ENCODE data around the gene ZNF222.

Gene ZNF222

DNA sequence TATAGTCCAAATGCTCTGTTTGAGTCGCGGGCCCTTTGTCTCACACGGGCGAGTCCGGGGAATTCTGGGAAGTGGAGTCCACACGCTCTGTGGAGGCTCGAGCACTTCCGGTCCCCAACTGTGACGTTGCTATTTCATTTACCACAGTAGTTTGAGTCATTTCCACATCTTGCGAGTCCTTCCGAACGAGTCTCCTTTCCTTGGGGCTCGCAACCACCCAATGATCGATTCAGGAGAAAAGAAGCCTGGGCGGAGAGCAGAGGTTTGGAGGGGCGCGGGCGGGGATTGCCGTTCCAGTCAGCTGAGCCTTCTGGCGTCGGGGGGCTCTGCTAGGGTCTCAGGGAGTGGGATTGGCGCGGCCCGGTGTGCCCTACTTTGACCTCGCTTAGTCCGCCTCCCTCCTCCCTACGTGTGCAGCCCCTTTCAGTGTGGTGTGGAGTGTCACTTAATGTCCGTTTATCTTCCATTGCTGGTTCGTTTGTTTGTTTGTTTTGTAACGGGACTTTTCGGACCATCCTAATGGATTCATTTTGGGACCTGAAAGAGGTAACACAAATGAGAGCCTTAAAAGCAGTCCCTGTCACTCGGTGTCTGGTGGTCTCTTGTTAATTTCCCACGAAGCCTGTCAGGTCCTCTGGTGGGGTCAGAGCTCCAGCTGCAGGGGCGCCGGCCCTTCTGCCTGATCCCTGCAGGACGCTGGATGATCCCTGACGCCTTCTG lies at the start of gene ZNF222:
Gene ZNF222, plus strand, starts transcription at position 163 of the 720 bp plus-strand sequence. Its CDS starts 58 bp downstream, at position 221.
- in situ Hi-C loops (cut with MboI; ENCODE audit: low sequenced_read_pairs) = no loop called here

DNA sequence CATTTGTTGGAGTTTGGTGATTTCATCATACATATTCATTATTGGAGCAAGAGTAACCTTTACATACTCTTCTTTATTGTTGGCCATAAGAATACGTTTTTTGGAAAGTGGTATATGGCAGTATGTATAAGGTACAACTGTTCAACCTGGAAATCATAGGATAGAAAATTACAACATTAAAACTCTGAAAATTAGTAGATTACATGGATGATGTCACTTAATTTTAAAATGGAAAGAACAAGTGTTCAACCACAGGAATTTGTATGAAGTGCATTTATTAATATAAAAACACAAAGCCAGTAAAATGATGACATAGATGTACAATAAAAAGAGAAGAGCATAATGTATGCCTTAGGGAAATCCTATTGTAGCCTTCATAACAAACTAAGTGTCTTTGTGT lies 48.4 kb upstream of the ZNF222 start:
- in situ Hi-C loops (cut with MboI; ENCODE audit: low sequenced_read_pairs) = no loop called here

DNA sequence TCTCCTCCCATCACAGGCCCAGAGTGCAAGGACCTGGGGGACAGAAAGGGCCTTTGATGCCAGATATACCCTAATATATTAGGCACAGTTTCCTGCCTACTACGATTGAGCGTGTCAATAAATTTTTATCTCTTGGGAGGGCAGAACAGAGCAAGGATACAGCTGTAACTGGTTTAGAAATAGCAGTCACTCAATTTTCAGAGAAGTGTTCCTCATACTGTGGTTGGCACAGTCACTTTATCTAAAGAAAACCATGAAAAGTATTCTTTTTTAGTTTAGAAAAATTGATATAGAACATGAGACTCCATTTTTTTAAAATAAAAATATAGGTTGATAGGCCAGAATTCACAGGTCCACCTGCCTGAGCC lies 41.7 kb upstream of the ZNF222 start:
- in situ Hi-C loops (cut with MboI; ENCODE audit: low sequenced_read_pairs) = no loop called here

DNA sequence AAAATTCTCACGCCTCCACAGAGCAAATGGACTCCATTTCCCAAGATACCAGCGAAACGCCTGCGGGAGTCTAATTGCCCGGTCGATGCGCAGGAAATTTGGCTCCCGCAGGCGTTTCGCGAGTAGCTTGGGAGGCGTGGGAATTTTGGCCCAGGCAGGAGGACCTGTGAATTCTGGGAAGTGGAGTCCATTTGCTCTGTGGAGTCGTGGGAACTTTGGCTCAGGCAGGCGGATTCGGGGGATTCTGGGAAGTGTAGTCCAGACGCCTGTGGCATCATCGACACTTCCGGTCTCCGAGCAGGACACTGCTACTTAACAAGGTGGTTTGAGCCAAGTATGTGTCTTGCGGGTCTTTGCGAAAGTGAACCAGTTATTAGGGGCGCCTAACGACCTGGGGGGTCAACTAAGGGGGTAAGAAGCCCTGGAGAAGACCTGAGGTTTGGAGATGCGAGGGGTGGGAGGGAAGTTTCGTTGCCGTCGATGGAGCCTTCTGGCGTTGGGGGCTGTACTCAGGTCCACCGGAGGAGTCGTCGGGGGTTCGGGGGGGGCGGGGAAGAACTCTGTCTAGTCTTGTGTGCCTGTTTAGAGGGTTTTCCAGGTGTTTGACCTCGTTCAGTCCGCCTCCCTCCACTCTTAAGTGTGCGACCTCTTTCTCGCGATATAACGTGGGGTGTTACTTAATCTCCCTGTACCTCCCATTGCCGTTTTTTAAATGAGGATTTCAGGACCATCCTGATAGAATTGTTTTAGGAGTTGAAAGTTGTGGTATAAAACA lies 41.1 kb upstream of the ZNF222 start, which contains the start of gene ZNF155:
Gene ZNF155, plus strand, starts transcription at position 277 of the 775 bp plus-strand sequence. CDS start 4,356 bp downstream, outside the sequence.
- in situ Hi-C loops (cut with MboI; ENCODE audit: low sequenced_read_pairs) = no loop called here

DNA sequence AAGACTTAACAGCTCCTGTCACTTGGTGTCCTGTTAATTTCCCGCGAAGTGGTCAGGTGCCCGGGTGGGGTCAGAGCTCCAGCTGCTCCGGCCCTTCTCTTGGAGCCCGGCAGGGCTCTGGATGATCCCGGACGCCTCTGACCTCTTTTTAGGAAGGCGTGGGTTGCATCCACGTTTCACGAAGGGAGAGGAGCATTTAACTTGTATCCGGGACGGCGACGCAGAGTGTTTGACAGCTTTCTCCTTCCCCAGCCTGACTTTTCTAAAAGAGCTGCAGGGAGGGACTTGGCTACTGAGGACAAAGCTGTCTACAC lies 40.5 kb upstream of the ZNF222 start:
- in situ Hi-C loops (cut with MboI; ENCODE audit: low sequenced_read_pairs) = no loop called here

DNA sequence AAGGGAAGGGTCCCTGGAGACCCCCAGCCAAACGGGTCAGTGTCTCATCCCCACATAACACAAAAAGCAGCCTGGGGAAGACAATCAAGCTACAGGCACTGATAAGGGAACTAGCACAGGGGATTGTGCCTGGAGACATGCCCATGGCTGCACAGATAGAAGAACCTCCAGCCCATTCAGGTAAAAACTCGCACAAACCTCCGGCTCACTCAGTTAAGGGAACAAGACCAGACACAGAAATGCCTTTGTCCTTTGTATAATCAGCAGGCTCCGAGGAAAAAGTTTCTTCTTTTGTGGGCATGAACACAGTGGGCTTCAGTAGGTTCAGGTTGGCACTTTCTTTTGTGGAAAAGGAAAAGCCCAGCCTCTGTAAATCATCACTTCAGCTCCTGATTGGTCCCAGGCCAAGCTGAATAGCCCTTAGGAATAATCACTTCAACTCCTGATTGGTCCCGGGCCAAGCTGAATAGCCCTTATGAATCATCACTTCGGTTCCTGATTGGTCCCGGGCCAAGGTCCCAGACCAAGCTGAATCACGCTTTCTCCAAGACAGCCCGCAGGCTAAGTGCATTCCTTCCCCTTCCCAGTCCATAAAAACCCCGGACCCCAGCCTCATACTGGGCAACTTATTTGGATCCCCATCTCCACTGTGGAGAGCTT lies 27.4 kb upstream of the ZNF222 start:
- in situ Hi-C loops (cut with MboI; ENCODE audit: low sequenced_read_pairs) = no loop called here

DNA sequence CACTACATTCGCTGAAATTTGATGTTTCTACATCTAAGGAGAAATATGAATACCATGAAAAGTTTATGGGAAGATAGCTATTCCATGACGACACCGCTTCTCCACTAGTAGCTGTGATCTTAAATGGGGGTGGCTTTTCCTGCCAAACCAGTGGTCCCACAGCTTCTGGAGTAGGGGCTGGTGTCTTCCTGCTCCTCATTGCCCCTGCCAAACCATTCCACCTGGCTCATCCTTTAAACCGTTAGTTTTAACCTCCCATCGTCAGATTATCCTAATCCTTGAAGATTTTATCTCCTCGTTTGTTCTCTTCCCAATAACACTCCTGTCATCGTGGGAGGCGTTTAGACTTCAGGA lies 23.0 kb upstream of the ZNF222 start:
- in situ Hi-C loops (cut with MboI; ENCODE audit: low sequenced_read_pairs) = no loop called here

DNA sequence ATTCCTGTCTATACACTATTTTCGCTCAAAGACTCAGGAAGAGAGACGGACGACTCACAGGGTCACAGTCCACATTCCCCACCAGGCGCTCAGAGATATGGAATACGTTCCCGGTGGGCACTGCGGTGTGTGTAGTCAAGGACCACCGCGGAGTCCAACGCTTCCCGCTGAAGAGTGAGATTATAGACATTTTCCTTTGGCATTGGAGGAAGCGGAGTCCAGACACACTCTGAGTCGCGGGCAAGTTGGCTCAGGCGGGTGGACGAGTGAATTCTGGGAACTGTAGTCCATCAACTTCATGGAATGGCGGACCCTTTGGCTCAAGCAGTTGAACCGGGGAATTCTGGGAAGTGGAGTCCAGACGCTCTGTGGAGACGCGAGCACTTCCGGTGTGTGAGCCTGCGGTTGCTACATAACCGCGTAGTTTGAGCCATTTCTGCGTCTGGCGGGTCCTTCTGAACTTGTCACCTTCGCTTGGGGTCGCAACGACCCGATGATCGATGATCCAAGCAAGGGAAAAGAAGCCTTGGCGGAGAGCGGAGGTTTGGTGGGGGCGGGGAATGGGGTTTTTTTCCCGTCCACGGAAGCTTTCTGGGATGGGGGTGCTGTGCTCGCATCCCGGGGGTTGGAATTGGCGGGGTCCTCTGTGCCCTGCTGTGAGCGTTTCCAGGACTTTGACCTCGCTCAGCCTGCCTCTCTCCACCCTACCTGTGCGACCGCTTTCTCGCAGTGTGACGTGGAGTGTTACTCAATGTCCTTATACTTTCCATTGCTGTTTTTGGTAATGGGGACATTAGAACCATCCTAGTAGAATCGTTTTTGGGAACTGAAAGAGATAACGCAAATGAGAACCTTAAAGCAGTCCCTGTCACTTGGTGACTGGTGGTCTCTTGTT lies 22.4 kb upstream of the ZNF222 start, which contains the start of gene ZNF230:
Gene ZNF230, plus strand, starts transcription at position 392 of the 895 bp plus-strand sequence. CDS start 4,122 bp downstream, outside the sequence.
- in situ Hi-C loops (cut with MboI; ENCODE audit: low sequenced_read_pairs) = no loop called here

DNA sequence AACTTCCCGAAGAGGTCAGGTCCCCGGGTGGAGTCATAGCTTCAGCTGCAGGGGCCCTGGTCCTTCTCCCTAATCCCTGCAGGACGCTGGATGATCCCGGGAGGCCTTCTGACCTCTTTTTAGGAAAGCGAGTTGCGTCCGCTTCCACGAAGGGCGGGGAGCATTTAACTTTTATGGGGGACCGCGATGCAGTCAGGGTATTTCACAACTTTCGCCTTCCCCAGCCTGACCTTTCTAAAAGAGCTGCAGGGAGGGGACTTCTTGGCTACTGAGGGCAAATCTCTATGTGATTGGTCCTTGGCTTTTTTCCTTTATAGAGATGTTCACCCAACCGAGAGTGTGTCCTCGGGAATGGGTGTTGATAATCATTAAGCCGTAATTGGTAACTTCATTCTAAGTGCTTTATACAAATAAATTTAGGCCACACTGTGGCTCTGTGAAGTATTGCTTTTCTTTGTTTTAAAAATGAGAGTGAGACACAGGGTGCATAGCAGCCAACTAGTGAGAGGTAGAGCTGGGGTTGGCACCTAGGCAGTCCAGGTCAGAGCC lies 21.6 kb upstream of the ZNF222 start:
- in situ Hi-C loops (cut with MboI; ENCODE audit: low sequenced_read_pairs) = no loop called here

DNA sequence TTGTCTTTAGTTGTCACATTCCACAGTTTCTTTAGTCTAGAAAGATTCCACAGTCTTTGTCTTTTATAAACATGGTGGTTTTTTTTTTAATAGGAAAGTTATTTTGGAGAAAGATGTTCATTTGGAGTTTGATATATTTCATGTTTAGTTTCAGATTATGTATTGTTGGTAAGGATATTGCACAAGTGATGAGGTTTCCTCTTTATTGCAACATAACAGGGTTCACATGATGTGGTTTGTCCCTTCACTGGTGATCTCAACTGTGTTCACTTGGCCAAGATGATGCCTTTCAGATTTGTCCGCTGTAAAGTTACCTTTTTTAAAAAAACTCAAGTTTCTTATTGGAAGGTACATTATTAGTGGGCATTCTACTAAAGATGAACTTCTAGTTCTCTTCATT lies 19.2 kb upstream of the ZNF222 start:
- in situ Hi-C loops (cut with MboI; ENCODE audit: low sequenced_read_pairs) = no loop called here

DNA sequence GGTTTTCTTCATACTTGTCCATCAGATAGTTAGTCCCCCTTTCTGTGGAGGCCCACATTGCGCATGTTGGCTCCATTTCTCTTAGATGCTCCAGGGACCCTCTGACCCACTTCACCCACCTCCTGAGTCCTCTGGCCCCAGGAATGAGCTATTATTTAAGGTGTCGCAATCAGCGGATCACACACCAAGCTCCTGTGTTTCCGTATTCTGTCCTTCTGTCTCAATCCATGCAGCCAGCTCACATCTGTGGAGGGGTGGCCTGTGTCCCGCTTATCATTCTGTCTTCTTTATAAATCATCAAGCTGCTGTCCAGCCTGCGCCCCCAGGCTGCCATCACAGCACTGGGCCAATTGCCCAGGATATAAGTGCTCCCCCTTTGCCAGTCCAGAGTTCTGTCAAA lies 17.7 kb upstream of the ZNF222 start:
- in situ Hi-C loops (cut with MboI; ENCODE audit: low sequenced_read_pairs) = no loop called here

DNA sequence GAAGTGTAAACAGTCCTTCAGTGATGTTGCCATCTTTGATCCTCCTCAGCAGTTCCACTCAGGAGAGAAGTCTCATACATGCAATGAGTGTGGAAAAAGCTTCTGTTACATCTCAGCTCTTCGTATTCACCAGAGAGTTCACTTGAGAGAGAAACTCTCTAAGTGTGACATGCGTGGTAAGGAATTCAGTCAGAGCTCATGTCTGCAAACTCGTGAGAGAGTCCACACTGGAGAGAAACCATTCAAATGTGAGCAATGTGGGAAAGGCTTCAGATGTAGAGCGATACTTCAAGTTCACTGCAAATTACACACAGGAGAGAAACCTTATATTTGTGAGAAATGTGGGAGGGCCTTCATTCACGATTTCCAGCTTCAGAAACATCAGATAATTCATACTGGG lies 14.7 kb upstream of the ZNF222 start:
- in situ Hi-C loops (cut with MboI; ENCODE audit: low sequenced_read_pairs) = no loop called here

DNA sequence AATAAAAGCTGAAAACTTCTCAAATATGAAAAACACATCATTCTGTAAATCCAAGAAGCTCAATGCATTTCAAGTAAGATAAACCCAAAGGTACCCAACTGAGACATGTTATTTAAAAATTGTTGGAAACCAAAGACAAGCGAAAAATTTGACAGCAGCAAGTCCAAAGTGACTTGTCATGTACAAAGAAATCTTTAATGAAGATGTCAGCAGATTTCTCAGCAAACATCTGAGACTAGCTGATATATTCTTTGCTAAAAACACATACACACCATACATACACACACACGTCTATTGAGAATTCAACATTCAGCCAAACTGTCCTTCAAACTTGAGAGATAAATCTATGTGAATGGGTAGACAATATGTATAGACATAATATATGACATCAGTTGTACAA lies 5.7 kb upstream of the ZNF222 start:
- in situ Hi-C loops (cut with MboI; ENCODE audit: low sequenced_read_pairs) = no loop called here

DNA sequence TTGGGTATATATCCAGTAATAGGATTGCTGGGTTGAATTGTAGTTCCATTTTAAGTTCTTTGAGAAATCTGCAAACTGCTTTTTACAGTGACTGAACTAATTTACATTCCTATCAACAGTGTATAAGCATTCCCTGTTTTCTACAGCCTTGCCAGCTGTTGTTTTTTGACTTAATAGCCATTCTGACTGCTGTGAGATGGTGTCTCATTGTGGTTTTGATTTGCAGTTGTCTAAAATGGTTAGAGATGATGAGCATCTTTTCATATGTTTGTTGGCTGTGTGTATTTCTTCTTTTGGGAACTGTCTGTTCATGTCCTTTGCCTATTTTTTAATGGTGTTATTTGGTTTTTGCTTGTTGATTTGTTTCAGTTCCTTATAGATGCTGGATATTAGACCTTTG lies 4.0 kb upstream of the ZNF222 start:
- in situ Hi-C loops (cut with MboI; ENCODE audit: low sequenced_read_pairs) = no loop called here

DNA sequence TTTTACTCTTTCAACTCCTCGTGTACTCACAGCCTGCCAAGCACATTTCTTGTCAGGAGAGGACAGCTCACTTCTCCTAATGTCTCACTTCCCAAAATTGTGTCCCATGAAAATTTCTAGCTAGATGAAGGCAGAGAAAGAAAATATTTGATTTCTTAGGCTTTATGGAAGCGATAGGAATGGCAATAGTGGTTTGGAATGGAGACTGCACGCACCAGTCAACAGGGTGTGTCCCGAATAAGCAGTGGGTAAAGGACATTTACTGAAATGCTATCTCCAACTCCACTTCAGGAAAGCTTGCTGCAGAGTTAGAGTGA lies 321 bp upstream of the ZNF222 start:
- in situ Hi-C loops (cut with MboI; ENCODE audit: low sequenced_read_pairs) = no loop called here

DNA sequence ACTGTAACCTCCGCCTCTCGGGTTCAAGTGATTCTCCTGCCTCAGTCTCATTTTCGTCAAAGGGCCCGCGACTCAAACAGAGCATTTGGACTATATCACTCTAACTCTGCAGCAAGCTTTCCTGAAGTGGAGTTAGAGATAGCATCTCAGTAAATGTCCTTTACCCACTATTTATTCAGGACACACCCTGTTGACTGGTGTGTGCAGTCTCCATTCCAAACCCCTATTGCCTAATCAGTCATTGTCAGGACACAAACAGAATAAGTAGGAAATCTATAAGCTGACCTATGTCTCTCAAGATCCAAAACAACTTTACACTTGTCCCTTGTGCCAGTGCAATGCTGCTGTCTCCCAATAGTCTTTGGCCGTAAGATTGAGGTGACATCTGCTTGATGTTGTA lies 1.4 kb downstream of the ZNF222 start:
- in situ Hi-C loops (cut with MboI; ENCODE audit: low sequenced_read_pairs) = no loop called here

DNA sequence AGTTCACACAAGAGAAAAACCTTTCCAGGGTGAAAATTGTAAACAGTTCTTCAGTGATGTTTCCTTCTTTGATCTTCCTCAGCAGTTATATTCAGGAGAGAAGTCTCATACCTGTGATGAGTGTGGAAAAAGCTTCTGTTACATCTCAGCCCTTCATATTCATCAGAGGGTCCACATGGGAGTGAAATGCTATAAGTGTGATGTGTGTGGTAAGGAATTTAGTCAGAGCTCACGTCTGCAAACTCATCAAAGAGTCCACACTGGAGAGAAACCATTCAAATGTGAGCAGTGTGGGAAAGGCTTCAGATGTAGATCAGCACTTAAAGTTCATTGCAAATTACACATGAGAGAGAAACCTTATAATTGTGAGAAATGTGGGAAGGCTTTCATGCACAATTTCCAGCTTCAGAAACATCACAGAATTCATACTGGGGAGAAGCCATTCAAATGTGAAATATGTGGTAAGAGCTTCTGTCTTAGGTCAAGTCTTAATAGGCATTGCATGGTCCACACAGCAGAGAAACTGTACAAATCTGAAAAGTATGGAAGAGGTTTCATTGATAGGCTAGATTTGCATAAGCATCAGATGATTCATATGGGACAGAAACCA lies 6.9 kb downstream of the ZNF222 start:
- in situ Hi-C loops (cut with MboI; ENCODE audit: low sequenced_read_pairs) = no loop called here

DNA sequence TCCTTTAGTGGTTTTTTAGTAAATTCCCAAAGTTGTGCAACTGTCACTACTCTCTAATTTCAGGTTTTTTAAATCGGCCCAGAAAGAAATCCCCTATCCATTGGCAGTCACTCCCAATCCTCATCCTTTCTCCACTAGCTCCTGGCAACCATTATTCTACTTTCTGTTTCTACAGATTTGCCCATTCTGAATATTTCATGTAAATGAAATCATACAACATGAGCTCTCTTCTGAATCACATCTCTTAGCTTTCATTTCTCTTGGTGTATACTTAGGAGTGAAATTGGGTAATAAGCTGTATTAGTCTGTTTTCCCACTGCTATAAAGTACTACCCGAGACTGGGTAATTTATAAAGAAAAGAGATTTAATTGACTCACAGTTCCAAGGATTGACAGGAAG lies 17.0 kb downstream of the ZNF222 start:
- in situ Hi-C loops (cut with MboI; ENCODE audit: low sequenced_read_pairs) = no loop called here

DNA sequence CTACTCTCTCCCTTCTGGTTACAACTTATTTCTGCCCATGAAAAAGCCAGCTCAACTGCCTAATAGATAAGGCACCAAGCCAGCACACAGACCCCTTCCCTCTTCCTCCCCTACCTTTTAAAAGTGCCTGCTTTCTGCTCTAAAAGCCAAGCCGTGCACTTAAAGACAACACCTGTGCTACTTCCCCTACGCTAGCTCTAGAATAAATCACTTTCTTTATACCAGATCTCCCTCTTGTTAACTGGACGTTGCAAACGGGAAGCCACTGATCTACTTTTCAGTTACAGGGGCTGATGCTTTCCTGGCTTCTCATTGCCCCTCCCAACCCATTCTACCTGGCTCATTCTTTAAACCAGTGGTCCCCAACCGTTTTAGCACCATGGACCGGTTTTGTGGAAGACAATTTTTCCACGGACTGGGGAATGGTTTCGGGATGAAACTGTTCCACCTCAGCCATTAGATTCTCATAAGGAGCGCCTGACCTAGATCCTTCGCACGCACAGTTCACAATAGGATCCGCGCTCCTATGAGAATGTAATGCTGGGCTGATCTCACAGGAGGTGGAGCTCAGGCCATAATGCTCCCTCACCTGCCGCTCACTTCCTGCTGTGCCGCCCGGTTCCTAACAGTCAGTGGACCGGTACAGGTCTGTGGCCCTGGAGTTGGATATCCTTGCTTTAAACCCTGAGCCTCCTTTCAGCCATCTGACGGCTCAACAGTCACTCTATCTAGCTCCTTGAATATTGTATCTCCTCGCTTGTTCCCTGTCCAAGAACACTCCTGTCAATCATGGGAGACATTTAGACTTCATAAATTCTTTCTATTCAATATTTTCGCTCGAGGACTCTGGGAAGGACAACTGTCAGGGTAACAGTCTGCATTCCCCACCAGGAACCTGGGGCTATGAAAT lies 25.8 kb downstream of the ZNF222 start:
- in situ Hi-C loops (cut with MboI; ENCODE audit: low sequenced_read_pairs) = no loop called here
